HEK293T (cell line): ENCODE results near the gene PLA2G12B.
"Not testable (repeated sequence)": the region's sequence is repeated elsewhere in the genome, so short reads cannot be mapped to it uniquely, and the experiment has no call there.

Experiments used
- BHLHE40 ChIP-seq: fragments of 450-650 bp; IDR thresholded peaks from 2 replicates; pipeline ENCODE4 v1.6.1; 2016; ENCODE audit warnings: mild to moderate bottlenecking, moderate library complexity, borderline replicate concordance
- FOXA1 ChIP-seq: fragments of 450-650 bp; IDR thresholded peaks from 2 replicates; pipeline ENCODE4 v1.6.1; 2016; ENCODE audit warnings: mild to moderate bottlenecking
- FOXM1 ChIP-seq: fragments of 450-650 bp; IDR thresholded peaks from 2 replicates; pipeline ENCODE4 v1.6.1; 2017; ENCODE audit warnings: mild to moderate bottlenecking, borderline replicate concordance
- HDGF ChIP-seq: fragments of 450-650 bp; IDR thresholded peaks from 2 replicates; pipeline ENCODE4 v1.6.1; 2017; ENCODE audit warnings: antibody characterized with exemption, borderline replicate concordance
- L3MBTL2 ChIP-seq: fragments of 450-650 bp; conservative IDR thresholded peaks from 2 replicates; pipeline ENCODE4 v1.6.1; 2016; ENCODE audit warnings: mild to moderate bottlenecking
- LEF1 ChIP-seq: fragments of 450-650 bp; IDR thresholded peaks from 2 replicates; pipeline ENCODE4 v1.6.1; 2017; ENCODE audit warnings: mild to moderate bottlenecking, borderline replicate concordance
- SP1 ChIP-seq: fragments of 450-650 bp; IDR thresholded peaks from 2 replicates; pipeline ENCODE4 v1.6.1; 2017
- ZNF384 ChIP-seq: fragments of 450-650 bp; IDR thresholded peaks from 2 replicates; pipeline ENCODE4 v1.6.1; 2016

DNA sequence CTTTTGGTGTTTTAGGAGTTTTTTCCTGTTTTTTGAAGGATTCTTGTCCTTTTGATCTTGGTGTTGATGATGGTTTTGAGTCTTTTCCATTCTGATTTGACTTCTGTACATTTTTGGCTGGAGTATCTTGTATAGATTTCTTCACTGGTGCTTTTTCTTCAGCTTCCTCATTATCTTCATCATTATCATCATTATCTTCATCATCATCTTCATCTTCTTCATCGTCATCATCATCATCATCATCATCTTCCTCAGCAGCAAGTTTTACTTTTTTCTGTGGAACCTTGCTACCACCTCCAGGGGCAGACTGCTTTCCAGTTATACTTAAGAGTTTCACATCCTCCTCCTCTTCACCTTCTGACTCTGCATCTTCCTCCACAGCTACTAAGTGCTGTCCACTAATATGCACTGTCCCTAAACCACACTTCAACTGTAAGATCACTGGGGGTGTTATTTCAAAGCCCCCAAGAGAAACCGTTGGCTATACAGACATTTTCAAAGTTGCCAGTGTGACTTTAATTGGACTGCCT is 36.7 kb downstream of the PLA2G12B start:
- TF ChIP-seq SP1, FOXM1, HDGF, BHLHE40, FOXA1, ZNF384, L3MBTL2, LEF1: not testable (repeated sequence)
